Esophagus muscularis mucosa (tissue), 3 donors: ENCODE data around the gene SLC3A2.

Source experiments
- CTCF ChIP-seq, 3 experiments: fragments of 200-600 bp in 2 of 3; fragments of 450-650 bp in 1 of 3; sonication (generic) in 2 of 3; IDR thresholded peaks; one replicate each; pipeline ENCODE4 v1.5.1; 2017 to 2019; ENCODE audit warnings: antibody characterized with exemption in 3 of 3, mild to moderate bottlenecking in 2 of 3, moderate library complexity in 1 of 3
- POLR2A ChIP-seq: fragments of 450-650 bp; IDR thresholded peaks from one replicate; pipeline ENCODE4 v1.6.1; 2017; ENCODE audit warnings: antibody characterized with exemption, moderate library complexity, mild to moderate bottlenecking, low read depth

GRCh38 chr11:62865635-62866034 is 15.1 kb upstream of the SLC3A2 start:
- TF ChIP-seq CTCF (IDR thresholded peaks at IDR 0.05) = no peak
- TF ChIP-seq POLR2A = no peak
